H1 (cell line): ENCODE results near the gene ARID2. TPM values are rescaled to one million over a fixed set of nuclear protein-coding genes. Genes with fewer than 3 reads are reported as not detected.

ENCODE experiments used
- CHD1 ChIP-seq: IDR thresholded peaks from 2 replicates; pipeline ENCODE4 v1.6.1; 2012; ENCODE audit warnings: low read depth, low read length, improper control_type of control experiment
- GTF2F1 ChIP-seq: IDR thresholded peaks from 2 replicates; pipeline ENCODE4 v1.6.1; 2012; ENCODE audit warnings: low read depth, low read length, improper control_type of control experiment, borderline replicate concordance
- SAP30 ChIP-seq: fragments of 300-600 bp; sonication (generic); IDR thresholded peaks from 2 replicates; pipeline ENCODE4 v1.7.1; 2012; ENCODE audit warnings: low read length, moderate library complexity, mild to moderate bottlenecking, inconsistent platforms; ENCODE audit not compliant: insufficient read depth, insufficient replicate concordance
- SIRT6 ChIP-seq: IDR thresholded peaks from one replicate; pipeline ENCODE4 v1.7.1; 2012; ENCODE audit warnings: low read length, inconsistent platforms
- SIX5 ChIP-seq: IDR thresholded peaks from 2 replicates; pipeline ENCODE4 v1.6.1; 2011; ENCODE audit warnings: mild to moderate bottlenecking, low read depth, low read length
- ZNF274 ChIP-seq: IDR thresholded peaks from 2 replicates; pipeline ENCODE4 v1.7.0; 2012; ENCODE audit warnings: low read length, borderline replicate concordance; ENCODE audit errors: extremely low read depth
- polyA plus RNA-seq, 7 experiments: library from polyadenylated mRNA; depleted of rRNA in 3 of 7; stranded (reverse) in 5 of 7; unstranded in 2 of 7; fragments of >200 nt in 5 of 7; fragments of 200-250 nt in 2 of 7; gene quantifications; 1 replicate in 5 of 7; 2 replicates in 1 of 7; 4 replicates in 1 of 7; pipeline versions ENCODE4 v1.2.1 to v1.2.3, GENCODE V29; 2011 to 2013; ENCODE audit warnings: missing spikeins in 2 of 7, mixed read lengths in 2 of 7
- total RNA-seq: library from RNA; stranded (reverse); fragmentation: NEBNext Ultra II Directional; extraction: Animal tissue kit (Norgen Biotek cat#: 25700); gene quantifications from 2 replicates; pipeline ENCODE4 v1.2.1, GENCODE V29; 2021
- TF ChIP-seq, protein P1 (sequence below): fragments of 300-600 bp; sonication (generic); IDR thresholded peaks from 2 replicates; pipeline ENCODE4 v1.7.1; 2012; ENCODE audit warnings: low read length, moderate library complexity, mild to moderate bottlenecking, inconsistent platforms; ENCODE audit not compliant: insufficient replicate concordance
- TF ChIP-seq, protein P2 (sequence below): IDR thresholded peaks from 2 replicates; pipeline ENCODE4 v1.6.1; 2012; ENCODE audit warnings: low read length, inconsistent platforms

Gene ARID2
- total and polyA plus RNA-seq, 2 of the 8 experiments (the other 6 are each of a cell fraction or from before 2014, with no cell fraction given) = 32.0 to 45.2 TPM

DNA sequence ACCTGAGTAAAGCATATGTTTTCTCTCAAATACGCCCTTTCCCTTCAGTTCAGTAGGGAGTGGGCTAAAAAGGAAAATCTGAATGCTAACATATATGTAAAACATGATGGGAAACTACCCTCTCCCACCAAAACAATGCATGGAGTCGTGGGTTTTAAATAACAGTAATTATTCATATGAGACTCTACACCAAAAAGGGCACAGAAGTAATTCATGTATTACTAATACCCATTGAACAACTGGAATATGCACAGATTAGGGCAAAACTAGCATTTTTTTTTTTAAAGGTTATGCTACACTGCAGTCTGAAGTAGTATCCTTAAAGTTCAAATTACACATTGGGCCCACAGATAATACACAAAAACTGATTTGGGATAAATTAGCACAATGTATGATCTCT is 8.1 kb upstream of the ARID2 start (continued):
- TF ChIP-seq, protein P1, sequence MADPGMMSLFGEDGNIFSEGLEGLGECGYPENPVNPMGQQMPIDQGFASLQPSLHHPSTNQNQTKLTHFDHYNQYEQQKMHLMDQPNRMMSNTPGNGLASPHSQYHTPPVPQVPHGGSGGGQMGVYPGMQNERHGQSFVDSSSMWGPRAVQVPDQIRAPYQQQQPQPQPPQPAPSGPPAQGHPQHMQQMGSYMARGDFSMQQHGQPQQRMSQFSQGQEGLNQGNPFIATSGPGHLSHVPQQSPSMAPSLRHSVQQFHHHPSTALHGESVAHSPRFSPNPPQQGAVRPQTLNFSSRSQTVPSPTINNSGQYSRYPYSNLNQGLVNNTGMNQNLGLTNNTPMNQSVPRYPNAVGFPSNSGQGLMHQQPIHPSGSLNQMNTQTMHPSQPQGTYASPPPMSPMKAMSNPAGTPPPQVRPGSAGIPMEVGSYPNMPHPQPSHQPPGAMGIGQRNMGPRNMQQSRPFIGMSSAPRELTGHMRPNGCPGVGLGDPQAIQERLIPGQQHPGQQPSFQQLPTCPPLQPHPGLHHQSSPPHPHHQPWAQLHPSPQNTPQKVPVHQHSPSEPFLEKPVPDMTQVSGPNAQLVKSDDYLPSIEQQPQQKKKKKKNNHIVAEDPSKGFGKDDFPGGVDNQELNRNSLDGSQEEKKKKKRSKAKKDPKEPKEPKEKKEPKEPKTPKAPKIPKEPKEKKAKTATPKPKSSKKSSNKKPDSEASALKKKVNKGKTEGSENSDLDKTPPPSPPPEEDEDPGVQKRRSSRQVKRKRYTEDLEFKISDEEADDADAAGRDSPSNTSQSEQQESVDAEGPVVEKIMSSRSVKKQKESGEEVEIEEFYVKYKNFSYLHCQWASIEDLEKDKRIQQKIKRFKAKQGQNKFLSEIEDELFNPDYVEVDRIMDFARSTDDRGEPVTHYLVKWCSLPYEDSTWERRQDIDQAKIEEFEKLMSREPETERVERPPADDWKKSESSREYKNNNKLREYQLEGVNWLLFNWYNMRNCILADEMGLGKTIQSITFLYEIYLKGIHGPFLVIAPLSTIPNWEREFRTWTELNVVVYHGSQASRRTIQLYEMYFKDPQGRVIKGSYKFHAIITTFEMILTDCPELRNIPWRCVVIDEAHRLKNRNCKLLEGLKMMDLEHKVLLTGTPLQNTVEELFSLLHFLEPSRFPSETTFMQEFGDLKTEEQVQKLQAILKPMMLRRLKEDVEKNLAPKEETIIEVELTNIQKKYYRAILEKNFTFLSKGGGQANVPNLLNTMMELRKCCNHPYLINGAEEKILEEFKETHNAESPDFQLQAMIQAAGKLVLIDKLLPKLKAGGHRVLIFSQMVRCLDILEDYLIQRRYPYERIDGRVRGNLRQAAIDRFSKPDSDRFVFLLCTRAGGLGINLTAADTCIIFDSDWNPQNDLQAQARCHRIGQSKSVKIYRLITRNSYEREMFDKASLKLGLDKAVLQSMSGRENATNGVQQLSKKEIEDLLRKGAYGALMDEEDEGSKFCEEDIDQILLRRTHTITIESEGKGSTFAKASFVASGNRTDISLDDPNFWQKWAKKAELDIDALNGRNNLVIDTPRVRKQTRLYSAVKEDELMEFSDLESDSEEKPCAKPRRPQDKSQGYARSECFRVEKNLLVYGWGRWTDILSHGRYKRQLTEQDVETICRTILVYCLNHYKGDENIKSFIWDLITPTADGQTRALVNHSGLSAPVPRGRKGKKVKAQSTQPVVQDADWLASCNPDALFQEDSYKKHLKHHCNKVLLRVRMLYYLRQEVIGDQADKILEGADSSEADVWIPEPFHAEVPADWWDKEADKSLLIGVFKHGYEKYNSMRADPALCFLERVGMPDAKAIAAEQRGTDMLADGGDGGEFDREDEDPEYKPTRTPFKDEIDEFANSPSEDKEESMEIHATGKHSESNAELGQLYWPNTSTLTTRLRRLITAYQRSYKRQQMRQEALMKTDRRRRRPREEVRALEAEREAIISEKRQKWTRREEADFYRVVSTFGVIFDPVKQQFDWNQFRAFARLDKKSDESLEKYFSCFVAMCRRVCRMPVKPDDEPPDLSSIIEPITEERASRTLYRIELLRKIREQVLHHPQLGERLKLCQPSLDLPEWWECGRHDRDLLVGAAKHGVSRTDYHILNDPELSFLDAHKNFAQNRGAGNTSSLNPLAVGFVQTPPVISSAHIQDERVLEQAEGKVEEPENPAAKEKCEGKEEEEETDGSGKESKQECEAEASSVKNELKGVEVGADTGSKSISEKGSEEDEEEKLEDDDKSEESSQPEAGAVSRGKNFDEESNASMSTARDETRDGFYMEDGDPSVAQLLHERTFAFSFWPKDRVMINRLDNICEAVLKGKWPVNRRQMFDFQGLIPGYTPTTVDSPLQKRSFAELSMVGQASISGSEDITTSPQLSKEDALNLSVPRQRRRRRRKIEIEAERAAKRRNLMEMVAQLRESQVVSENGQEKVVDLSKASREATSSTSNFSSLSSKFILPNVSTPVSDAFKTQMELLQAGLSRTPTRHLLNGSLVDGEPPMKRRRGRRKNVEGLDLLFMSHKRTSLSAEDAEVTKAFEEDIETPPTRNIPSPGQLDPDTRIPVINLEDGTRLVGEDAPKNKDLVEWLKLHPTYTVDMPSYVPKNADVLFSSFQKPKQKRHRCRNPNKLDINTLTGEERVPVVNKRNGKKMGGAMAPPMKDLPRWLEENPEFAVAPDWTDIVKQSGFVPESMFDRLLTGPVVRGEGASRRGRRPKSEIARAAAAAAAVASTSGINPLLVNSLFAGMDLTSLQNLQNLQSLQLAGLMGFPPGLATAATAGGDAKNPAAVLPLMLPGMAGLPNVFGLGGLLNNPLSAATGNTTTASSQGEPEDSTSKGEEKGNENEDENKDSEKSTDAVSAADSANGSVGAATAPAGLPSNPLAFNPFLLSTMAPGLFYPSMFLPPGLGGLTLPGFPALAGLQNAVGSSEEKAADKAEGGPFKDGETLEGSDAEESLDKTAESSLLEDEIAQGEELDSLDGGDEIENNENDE = no peak
- TF ChIP-seq SIX5 (no peak), CHD1 (no peak), SAP30 (no peak), GTF2F1 (no peak), SIRT6 (no peak), ZNF274 (no peak)
- TF ChIP-seq, protein P2, sequence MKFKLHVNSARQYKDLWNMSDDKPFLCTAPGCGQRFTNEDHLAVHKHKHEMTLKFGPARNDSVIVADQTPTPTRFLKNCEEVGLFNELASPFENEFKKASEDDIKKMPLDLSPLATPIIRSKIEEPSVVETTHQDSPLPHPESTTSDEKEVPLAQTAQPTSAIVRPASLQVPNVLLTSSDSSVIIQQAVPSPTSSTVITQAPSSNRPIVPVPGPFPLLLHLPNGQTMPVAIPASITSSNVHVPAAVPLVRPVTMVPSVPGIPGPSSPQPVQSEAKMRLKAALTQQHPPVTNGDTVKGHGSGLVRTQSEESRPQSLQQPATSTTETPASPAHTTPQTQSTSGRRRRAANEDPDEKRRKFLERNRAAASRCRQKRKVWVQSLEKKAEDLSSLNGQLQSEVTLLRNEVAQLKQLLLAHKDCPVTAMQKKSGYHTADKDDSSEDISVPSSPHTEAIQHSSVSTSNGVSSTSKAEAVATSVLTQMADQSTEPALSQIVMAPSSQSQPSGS = no peak
